Spleen (tissue), 11 donors: ENCODE measurements around the gene SCFD2. TPM values are rescaled to one million over a fixed set of nuclear protein-coding genes. Genes with fewer than 3 reads are reported as not detected.

Experiments
- DNase-seq: peaks from one replicate; pipeline ENCODE4 v3.0.0-alpha.2; 2020
- H3K27ac ChIP-seq, 8 donors: fragments of 200-600 bp; sonication (generic) in 7 of 8; 1 replicate in 4 of 8; 2 replicates in 4 of 8; pipeline versions ENCODE4 v1.5.0 to v1.8.0; 2016 to 2021; ENCODE audit warnings: inconsistent platforms in 4 of 8, mild to moderate bottlenecking in 4 of 8, moderate library complexity in 1 of 8
- H3K27me3 ChIP-seq, 7 donors: fragments of 200-600 bp; sonication (generic) in 6 of 7; replicated peaks in 1 of 7; 1 replicate in 4 of 7; 2 replicates in 3 of 7; pipeline versions ENCODE4 v1.5.0 to v1.8.0; 2016 to 2021; ENCODE audit warnings: inconsistent platforms in 3 of 7, mild to moderate bottlenecking in 1 of 7
- H3K36me3 ChIP-seq, 6 donors: fragments of 200-600 bp; sonication (generic) in 5 of 6; 1 replicate in 4 of 6; 2 replicates in 2 of 6; pipeline versions ENCODE4 v1.5.0 to v1.8.0; 2016 to 2021; ENCODE audit warnings: inconsistent platforms in 2 of 6
- H3K4me1 ChIP-seq, 6 donors: fragments of 200-600 bp; sonication (generic) in 5 of 6; 1 replicate in 3 of 6; 2 replicates in 3 of 6; pipeline versions ENCODE4 v1.5.0 to v1.8.0; 2016 to 2021; ENCODE audit warnings: inconsistent platforms in 3 of 6
- H3K4me3 ChIP-seq, 8 donors: fragments of 200-600 bp; sonication (generic) in 7 of 8; 1 replicate in 4 of 8; 2 replicates in 4 of 8; pipeline versions ENCODE4 v1.5.0 to v1.8.0; 2016 to 2021; ENCODE audit warnings: inconsistent platforms in 4 of 8, mild to moderate bottlenecking in 4 of 8, moderate library complexity in 2 of 8
- H3K9me3 ChIP-seq, 8 donors: fragments of 200-600 bp; sonication (generic) in 7 of 8; 1 replicate in 4 of 8; 2 replicates in 4 of 8; pipeline versions ENCODE4 v1.5.0 to v1.8.0; 2016 to 2021; ENCODE audit warnings: inconsistent platforms in 4 of 8
- CTCF ChIP-seq, 11 experiments: fragments of 200-600 bp in 7 of 11; fragments of 450-650 bp in 4 of 11; sonication (generic) in 4 of 11; IDR thresholded peaks in 8 of 11; conservative IDR thresholded peaks in 3 of 11; 1 replicate in 7 of 11; 2 replicates in 4 of 11; pipeline versions ENCODE4 v1.4.0 to v1.8.0; 2016 to 2021; ENCODE audit warnings: antibody characterized with exemption in 11 of 11, inconsistent platforms in 4 of 11, mild to moderate bottlenecking in 1 of 11
- POLR2A ChIP-seq, 3 donors: fragments of 450-650 bp; IDR thresholded peaks; one replicate each; pipeline ENCODE4 v1.5.1; 2017; ENCODE audit warnings: antibody characterized with exemption in 3 of 3, mild to moderate bottlenecking in 1 of 3
- POLR2AphosphoS5 ChIP-seq, 3 donors: sonication (generic); formaldehyde crosslinking; IDR thresholded peaks; one replicate each; pipeline ENCODE4 v1.5.1; 2017; ENCODE audit warnings: antibody characterized with exemption in 3 of 3
- WGBS, 5 donors: extraction: QIAGEN DNeasy Blood & Tissue Kit in 3 of 5; methylation state at CpG; one replicate each; pipeline versions ENCODE4 v1.1.5 to v1.1.7; 2013 to 2018; 5-methylcytosine and 5-hydroxymethylcytosine counted together
- intact Hi-C: fragments of 100-400 bp; cut with DNase I; formaldehyde crosslinking; loops from one replicate; pipeline ENCODE4 v1.15.0; 2023; ENCODE audit warnings: low total_unique reads
- polyA plus RNA-seq, 3 donors: library from polyadenylated mRNA; stranded (reverse); fragments of 200-250 nt; gene quantifications; one replicate each; pipeline ENCODE4 v1.2.1, GENCODE V29; 2013
- total RNA-seq, 7 donors: library from RNA; depleted of rRNA in 3 of 7; stranded (reverse); fragments of >200 nt in 3 of 7; fragmentation: NEBNext Ultra II Directional in 4 of 7; extraction: Animal tissue kit (Norgen Biotek cat#: 25700) in 4 of 7; gene quantifications; one replicate each; pipeline versions ENCODE4 v1.1.0 to v1.2.1, GENCODE V29; 2016 to 2021
- donor health status: healthy with polysubstance abuse.
- donor health status: DM: no; HTN: no; CAD: no; lungs with moderate emphysema.
- donor health status: DM: no; HTN: no; CAD: no.
- donor health status: Bipolar disorder and iron deficiency.
- donor health status: healthy.
- donor health status: DM: no; HTN: no; CAD: no.
- donor health status: DM: yes; HTN: yes; CAD: no.

SCFD2 gene
- total and polyA plus RNA-seq, 10 donors: 3.6 to 42.1 (median 21.1) TPM

GRCh38 chr4:53019485-53020382 is 346.1 kb downstream of the SCFD2 start:
- no peak overlapping the region for H3K4me3 ChIP-seq
- peaks cover 0 to 20% (median 0%) of the 10 kb centered on the region in 6 donors for H3K4me1 ChIP-seq
- intact Hi-C loops: no loop called here
- peak overlapping the region in 4 of 8 donors; percentile 9 to 49 (median 30) for H3K27ac ChIP-seq
- no peak for DNase-seq
- TF ChIP-seq POLR2AphosphoS5 (IDR thresholded peaks at IDR 0.05): no peak
- TF ChIP-seq POLR2A (IDR thresholded peaks at IDR 0.05): no peak
- no peak for TF ChIP-seq CTCF (IDR thresholded peaks at IDR 0.05 in 8 of 11, conservative IDR thresholded peaks at IDR 0.05 in 3 of 11)
- no peaks in the 10 kb centered on the region for H3K9me3 ChIP-seq
- no peaks in the 10 kb centered on the region for H3K27me3 ChIP-seq
- WGBS, 5 donors: 67 to 78% (median 72%) methylated on average over 6 of the region's 6 CpGs
- H3K36me3 ChIP-seq: no peaks in the 10 kb centered on the region

- H3K4me3 ChIP-seq: no peak overlapping the region
- H3K27me3 ChIP-seq: no peaks in the 10 kb centered on the region
- H3K4me1 ChIP-seq: peaks cover 0 to 33% (median 5%) of the 10 kb centered on the region in 6 donors
- H3K27ac ChIP-seq: peak overlapping the region in 2 of 8 donors; percentile 19 to 41
- no peaks in the 10 kb centered on the region for H3K36me3 ChIP-seq
- no peak for DNase-seq
- H3K9me3 ChIP-seq: no peaks in the 10 kb centered on the region
- TF ChIP-seq POLR2A (IDR thresholded peaks at IDR 0.05) (no peak), CTCF (IDR thresholded peaks at IDR 0.05 in 8 of 11, conservative IDR thresholded peaks at IDR 0.05 in 3 of 11) (no peak), POLR2AphosphoS5 (IDR thresholded peaks at IDR 0.05) (no peak)
- intact Hi-C loops: no loop called here
- WGBS, 5 donors: 77 to 98% (median 91%) methylated on average over 3 of the region's 3 CpGs
These were observed 347.4 kb downstream of the SCFD2 start for GRCh38 chr4:53018471-53018870.

GRCh38 chr4:53016099-53016820 is 349.6 kb downstream of the SCFD2 start:
- 84 to 91% (median 85%) methylated on average over 5 of the region's 5 CpGs for WGBS, 5 donors
- intact Hi-C loops: no loop called here
- H3K9me3 ChIP-seq: no peaks in the 10 kb centered on the region
- no peak for TF ChIP-seq POLR2AphosphoS5 (IDR thresholded peaks at IDR 0.05)
- TF ChIP-seq CTCF (IDR thresholded peaks at IDR 0.05 in 8 of 11, conservative IDR thresholded peaks at IDR 0.05 in 3 of 11): no peak
- no peak for TF ChIP-seq POLR2A (IDR thresholded peaks at IDR 0.05)
- H3K27ac ChIP-seq: no peak overlapping the region
- H3K4me3 ChIP-seq: no peak overlapping the region
- no peaks in the 10 kb centered on the region for H3K36me3 ChIP-seq
- H3K4me1 ChIP-seq: peaks cover 7 to 55% (median 25%) of the 10 kb centered on the region in 6 donors
- DNase-seq: no peak
- no peaks in the 10 kb centered on the region for H3K27me3 ChIP-seq

GRCh38 chr4:53015681-53016080 is 350.2 kb downstream of the SCFD2 start:
- no peak for DNase-seq
- peaks cover 7 to 59% (median 27%) of the 10 kb centered on the region in 6 donors for H3K4me1 ChIP-seq
- no peaks in the 10 kb centered on the region for H3K36me3 ChIP-seq
- no peaks in the 10 kb centered on the region for H3K9me3 ChIP-seq
- intact Hi-C loops: no loop called here
- H3K27ac ChIP-seq: no peak overlapping the region
- WGBS, 5 donors: 31 to 36% (median 32%) methylated on average over 5 of the region's 5 CpGs
- no peak overlapping the region for H3K4me3 ChIP-seq
- peak in 9 of 11 experiments; percentile 19 to 58 (median 37) for TF ChIP-seq CTCF (IDR thresholded peaks at IDR 0.05 in 8 of 11, conservative IDR thresholded peaks at IDR 0.05 in 3 of 11)
- no peak for TF ChIP-seq POLR2AphosphoS5 (IDR thresholded peaks at IDR 0.05)
- H3K27me3 ChIP-seq: no peaks in the 10 kb centered on the region
